NT2/D1 (cell line): Measurements from ENCODE around the gene EPPIN.

Source experiments
- SUZ12 ChIP-seq: IDR thresholded peaks from 2 replicates; pipeline ENCODE4 v1.6.1; 2011; ENCODE audit not compliant: insufficient read length, insufficient read depth; ENCODE audit errors: extremely low read depth
- YY1 ChIP-seq: IDR thresholded peaks from 2 replicates; pipeline ENCODE4 v1.6.1; 2011; ENCODE audit not compliant: insufficient read length, insufficient read depth

DNA sequence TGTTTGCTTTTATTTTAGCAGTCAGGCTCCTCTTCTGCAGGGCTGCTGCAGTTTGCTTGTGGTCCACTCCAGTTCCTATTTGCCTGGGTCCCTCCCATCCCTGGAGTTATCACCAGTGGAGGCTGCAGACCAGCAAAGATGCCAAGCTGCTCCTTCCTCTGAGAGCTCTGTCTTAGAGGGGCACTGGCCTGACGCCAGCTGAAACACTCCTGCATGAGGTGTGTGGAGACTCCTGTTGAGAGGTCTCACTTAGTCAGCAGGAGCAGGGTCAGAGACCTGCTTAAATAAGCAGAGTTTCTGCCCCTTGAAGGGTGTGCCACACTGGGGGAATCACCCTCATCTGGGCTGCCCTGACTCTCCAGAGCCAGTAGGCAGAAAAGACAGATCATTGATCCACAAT, 48.0 kb upstream of the EPPIN start:
- TF ChIP-seq SUZ12 (no peak), YY1 (no peak)
